ENCODE measurements around the gene RASL12.
"Not testable (repeated sequence)": the region's sequence is repeated elsewhere in the genome, so short reads cannot be mapped to it uniquely, and the experiment has no call there.

The RASL12 gene

DNA sequence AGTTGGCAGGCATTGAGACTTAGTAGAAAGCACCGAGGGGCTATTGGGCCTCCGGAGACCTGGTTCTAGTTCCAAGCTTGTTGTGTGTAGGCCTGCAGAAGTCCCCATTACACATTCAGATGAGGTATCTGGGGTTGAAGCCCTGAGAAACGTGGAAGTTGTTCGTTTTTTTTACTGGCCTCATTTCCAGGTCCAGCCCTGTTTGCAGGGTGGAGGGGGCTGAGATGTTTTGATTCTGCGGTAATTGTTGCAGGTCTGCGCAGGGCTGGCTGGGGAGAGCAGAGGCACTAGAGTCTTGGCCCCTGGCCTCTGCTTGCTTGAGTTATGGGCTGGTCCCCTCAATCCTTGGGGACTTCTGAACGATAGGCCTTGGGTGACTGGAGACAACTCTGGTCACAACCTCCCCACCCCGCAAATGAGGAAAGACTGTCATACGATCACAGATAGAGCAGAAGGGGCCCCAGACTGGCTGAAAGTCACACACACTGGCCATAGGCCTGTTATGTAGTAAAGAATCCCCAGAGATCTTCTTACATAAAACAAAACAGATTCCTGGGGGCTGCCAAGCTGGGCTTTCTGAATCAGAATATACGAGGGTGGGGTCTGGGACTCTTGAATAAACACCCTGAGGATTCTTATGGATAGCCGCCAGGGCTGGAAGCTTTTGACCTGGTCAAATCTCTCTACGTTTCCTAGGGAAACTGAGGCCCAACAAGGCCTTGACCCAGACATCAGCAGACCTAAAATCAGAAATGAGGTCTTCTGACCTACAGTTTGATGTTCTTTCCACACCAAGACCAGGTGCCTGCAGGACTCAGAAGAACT lies 24.4 kb upstream of the RASL12 start:
- DNase-seq, result no peak

DNA sequence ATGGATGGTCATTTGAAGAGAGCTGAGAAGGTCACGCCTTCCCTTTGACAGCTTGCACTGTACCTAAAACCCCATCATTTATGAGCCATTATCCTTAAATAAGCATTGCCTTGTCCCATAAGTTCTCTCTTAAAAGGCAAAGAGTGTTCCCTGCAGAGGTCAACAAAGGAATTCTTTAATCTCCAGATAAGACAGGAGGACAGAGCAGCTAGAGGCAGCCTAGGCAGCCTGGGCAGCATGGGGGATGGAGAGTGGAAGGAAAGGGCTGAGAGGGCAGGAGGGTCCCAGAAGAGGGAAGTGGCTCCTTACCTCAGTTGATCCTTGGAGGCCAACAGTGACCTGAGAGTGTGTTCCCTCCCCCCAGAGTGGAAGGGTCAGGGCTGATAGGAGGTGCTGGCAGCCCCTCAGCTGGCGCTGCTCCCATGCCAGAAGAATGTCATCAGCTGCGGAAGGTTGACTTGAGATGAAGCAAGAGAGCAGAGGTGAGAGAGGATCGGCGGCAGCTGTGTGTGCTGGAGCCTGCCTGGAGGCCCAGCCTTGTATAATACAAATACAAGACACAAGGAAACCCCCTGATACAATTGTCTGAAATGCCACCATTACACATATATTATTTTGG lies 21.5 kb upstream of the RASL12 start:
- DNase-seq, result no peak

DNA sequence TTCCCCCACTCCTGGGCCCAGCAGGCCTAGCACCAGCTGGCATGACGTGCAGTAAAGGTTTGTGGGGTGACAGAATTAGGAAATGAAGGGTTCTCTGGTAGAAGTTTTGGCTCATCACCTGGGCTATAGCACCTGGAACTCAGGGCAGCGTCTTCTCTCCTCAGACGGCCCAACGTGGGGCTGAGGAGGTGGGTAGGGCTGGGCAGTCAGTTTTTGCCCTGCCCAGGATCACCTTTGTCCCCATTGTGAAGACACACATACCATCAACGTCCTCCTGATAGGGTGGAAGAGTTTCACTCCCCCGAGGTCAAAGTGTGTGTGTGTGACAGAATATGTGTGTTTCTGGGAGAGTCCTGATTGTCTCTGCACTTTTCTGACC lies 20.8 kb upstream of the RASL12 start:
- DNase-seq, result no peak

- DNase-seq, result no peak
Observed at GRCh38 chr15:65087873-65088642, 20.3 kb upstream of the RASL12 start.

DNA sequence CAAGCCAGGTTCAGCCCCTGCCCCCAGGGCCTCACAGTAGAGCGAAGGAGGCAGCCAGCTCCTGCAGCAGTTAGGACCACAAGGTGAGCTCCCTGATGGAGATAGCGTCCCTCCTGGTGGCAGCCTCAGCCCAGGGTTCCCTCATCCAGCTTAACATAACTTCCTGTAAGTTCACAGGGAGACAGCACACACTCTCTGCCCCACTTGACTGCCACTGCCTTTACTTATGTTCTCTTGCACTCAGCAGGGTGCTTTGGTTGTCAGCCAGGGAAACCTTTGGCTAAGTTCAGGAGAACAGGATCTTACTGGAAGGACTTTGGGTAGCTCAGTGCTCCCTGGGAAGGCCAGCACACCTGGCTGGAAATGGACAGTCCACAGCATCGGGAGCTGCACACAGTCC lies 19.6 kb upstream of the RASL12 start:
- no peak for DNase-seq

- no peak for DNase-seq
Observed at GRCh38 chr15:65086680-65087111, 18.9 kb upstream of the RASL12 start.

- peak; percentile 10 for DNase-seq
Observed at GRCh38 chr15:65085990-65086679, 18.3 kb upstream of the RASL12 start.

- DNase-seq, result no peak
Observed at GRCh38 chr15:65085207-65085753, 17.5 kb upstream of the RASL12 start.

DNA sequence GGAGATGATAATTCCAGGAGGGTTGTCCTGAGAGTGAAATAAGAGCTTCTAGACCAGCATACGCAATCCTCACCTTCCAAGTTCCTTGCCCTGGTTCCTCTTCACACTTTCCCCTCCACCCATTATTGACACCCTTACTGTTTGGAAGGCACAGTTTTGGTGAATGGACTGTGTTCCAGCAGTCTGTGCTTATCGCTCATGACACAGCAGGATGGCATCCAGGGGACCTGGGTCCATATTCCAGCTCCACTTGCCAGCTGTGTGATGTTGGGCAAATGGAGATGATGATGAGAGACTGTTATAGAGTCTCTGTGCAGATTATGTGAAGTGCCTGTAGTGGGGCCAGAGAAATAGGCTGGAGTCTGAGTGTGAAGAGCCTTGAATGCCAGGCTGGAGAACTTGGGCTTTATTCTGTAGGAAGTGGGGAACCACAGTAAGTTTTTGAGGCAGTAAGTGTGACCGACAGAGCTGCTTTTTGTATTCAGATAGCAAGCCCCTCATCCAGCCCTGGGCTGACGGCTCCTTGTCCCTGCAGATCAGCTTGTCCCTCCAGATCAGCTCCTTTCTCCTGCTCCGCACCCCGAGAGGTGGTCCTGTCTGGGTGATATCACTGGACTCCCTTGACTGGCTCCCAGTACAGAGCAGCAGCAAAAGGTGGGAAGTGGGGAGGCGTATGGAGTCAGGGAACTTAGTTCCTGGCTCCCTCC lies 16.9 kb upstream of the RASL12 start:
- DNase-seq, result no peak

DNA sequence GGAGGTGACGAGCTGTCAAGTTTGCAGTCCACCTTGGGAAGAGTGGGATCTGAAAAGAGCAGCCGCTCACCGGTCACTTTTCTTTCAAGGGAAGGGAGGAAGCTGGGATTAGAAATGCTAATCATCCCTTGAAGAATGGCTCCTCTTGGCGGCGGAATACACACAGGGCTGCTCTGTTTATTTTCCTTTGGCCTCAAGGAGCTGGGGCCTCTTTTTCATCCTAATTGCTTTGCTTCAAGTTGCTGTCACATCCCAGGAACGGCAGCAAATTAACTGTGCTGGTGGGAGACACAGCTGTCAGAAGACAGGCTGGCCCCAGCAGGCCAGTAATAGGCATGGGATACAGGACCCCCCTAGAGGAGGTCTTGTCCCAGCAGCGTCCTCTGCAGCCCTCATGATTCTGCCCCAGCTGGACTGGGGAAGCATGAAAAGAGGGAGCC lies 15.5 kb upstream of the RASL12 start:
- DNase-seq, result no peak

- DNase-seq, result peak; percentile 5
Observed at GRCh38 chr15:65082303-65082953, 14.6 kb upstream of the RASL12 start.

DNA sequence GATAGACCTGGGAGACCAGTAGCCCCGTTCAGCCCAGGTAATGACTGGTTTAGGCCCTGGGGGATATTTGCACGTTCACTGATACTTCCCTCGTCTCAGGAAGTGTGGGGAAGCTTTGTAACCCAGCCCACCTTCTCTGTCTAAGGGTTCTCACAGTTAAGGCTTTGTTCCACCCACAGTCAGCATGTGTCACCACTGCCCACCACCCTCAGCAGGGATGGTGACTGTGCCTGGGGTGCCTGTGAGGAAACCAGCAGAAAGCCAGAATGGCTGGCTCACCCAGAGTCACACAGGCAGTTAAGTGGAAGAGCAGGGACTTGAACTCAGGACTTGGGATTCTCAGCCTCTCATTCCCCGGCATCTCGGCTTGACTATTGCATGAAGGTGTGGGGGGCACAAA lies 14.0 kb upstream of the RASL12 start:
- no peak for DNase-seq

DNA sequence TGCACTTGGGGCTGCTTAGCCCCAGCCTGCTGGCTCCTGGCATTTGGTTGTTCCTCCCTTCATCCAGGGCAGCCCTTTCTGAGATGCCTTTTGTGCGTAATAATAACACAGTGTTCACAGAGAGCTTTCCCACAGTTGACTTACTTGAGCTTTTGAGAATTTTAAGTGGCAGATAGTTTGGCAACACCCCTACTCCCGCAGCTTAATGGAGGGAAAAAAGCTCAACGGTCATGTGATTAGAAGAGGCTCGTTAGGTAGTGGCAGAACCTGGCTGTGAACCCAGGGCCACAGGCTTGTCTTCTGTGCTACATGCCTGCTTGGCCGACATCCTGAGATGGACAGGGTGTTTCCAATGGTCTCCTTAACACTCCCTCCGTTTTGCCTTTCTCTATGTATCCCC lies 13.5 kb upstream of the RASL12 start:
- no peak for DNase-seq

GRCh38 chr15:65079580-65079979 lies 11.8 kb upstream of the RASL12 start:
- no peak for DNase-seq

DNA sequence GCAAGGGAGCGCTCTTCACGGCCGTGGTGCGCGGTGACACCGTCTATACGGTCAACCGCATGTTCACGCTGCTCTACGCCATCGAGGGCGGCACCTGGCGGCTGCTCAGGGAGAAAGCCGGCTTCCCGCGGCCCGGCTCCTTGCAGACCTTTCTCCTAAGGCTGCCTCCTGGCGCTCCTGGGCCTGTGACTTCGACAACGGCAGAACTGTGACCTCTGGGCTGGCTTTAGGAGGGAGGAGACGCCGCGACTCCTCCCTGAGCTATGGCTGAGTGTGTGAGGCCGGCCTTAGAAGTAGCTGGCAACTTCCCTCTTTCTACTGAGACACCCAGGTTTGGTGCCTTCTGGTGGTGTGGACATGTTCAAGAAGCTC lies 10.2 kb upstream of the RASL12 start:
- DNase-seq, result no peak

DNA sequence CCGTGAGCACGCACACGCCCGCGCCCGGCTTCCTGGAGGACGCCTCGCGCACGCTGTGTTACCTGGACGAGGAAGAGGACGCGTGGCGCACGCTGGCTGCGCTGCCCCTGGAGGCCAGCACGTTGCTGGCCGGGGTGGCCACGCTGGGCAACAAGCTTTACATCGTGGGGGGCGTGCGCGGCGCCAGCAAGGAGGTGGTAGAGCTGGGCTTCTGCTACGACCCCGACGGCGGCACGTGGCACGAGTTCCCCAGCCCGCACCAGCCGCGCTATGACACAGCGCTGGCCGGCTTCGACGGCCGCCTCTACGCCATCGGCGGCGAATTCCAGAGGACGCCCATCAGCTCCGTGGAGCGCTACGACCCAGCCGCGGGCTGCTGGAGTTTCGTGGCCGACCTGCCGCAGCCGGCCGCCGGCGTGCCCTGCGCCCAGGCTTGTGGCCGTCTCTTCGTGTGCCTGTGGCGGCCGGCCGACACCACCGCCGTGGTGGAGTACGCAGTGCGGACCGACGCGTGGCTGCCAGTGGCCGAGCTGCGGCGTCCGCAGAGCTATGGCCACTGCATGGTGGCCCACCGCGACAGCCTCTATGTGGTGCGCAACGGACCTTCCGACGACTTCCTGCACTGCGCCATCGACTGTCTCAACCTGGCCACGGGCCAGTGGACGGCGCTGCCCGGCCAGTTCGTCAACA lies 9.6 kb upstream of the RASL12 start:
- DNase-seq, result no peak

- DNase-seq, result no peak
Observed at GRCh38 chr15:65076486-65077290, 8.9 kb upstream of the RASL12 start, which contains the start of gene KBTBD13. Gene KBTBD13, plus strand, starts transcription at chr15:65076746. Its CDS starts 70 bp downstream, at chr15:65076816.

GRCh38 chr15:65075607-65076395 lies 8.0 kb upstream of the RASL12 start:
- not testable (repeated sequence) for DNase-seq

GRCh38 chr15:65074946-65075345 lies 7.2 kb upstream of the RASL12 start:
- DNase-seq, result not testable (repeated sequence)

All from NCI-H1436 (cell line).